ENCODE measurements around the gene LRMDA. TPM values are rescaled to one million over a fixed set of nuclear protein-coding genes. Genes with fewer than 3 reads are reported as not detected.

Gene LRMDA
- total and polyA plus RNA-seq, 2 donors (not counting 3 experiments of a cell fraction or from before 2014, with no cell fraction given): 9.7 to 18.0 TPM

GRCh38 chr10:76268954-76269353 lies 837.5 kb downstream of the LRMDA start:
- TF ChIP-seq JUN (IDR thresholded peaks at IDR 0.05; ENCODE audit: borderline replicate concordance, insufficient read depth, insufficient read length, low read depth): no peak
- TF ChIP-seq EZH2 (IDR thresholded peaks at IDR 0.05; ENCODE audit: borderline replicate concordance, low read depth, low read length, severe bottlenecking): no peak
- TF ChIP-seq MAX (IDR thresholded peaks at IDR 0.05; ENCODE audit: insufficient read depth, insufficient read length): no peak
- no peak for TF ChIP-seq CTCF (IDR thresholded peaks at IDR 0.05; ENCODE audit: extremely low read depth in 1 of 2, insufficient read depth in 1 of 2, low read depth in 1 of 2, low read length in 2 of 2)
- TF ChIP-seq MYC (IDR thresholded peaks at IDR 0.05; ENCODE audit: low read depth, low read length): no peak
- no peak for TF ChIP-seq POLR2AphosphoS5 (IDR thresholded peaks at IDR 0.05; ENCODE audit: insufficient read depth, low read depth, low read length)
- TF ChIP-seq GATA2 (IDR thresholded peaks at IDR 0.05; ENCODE audit: insufficient read depth, insufficient read length, low read depth, low read length): no peak
- no peak for TF ChIP-seq POLR2A (IDR thresholded peaks at IDR 0.05; ENCODE audit: low read depth, low read length)
- no peak for TF ChIP-seq FOS (IDR thresholded peaks at IDR 0.05; ENCODE audit: borderline replicate concordance, insufficient read depth, low read length)
- no peak overlapping the region for H3K4me3 ChIP-seq (replicated peaks in 1 of 3; ENCODE audit: insufficient read depth in 1 of 3, low read depth in 1 of 3, low read length in 3 of 3)
- no peak overlapping the region for H3K4me2 ChIP-seq (ENCODE audit: insufficient read depth, low read length)
- no peaks in the 10 kb centered on the region for H3K9me1 ChIP-seq (replicated peaks; ENCODE audit: control insufficient read depth, extremely low read depth, insufficient read depth, low read length)
- no peaks in the 10 kb centered on the region for H3K79me2 ChIP-seq (ENCODE audit: control insufficient read depth, insufficient read depth, low read length)
- FAIRE-seq (no peak), DNase-seq (ENCODE audit: low read depth, low spot score) (no peak)
- BruUV-seq (replicated peaks): no TSS peak
- dilution Hi-C loops (cut with MboI; ENCODE audit: extremely low pct_ligation_motif_present, low sequenced_read_pairs): no loop called here
- CTCF ChIA-PET: no interaction called here
- no peak overlapping the region for H3K27ac ChIP-seq (ENCODE audit: insufficient read depth, low read depth, low read length)
- intact Hi-C loops (cut with micrococcal nuclease): no loop called here
- H4K20me1 ChIP-seq (replicated peaks; ENCODE audit: control insufficient read depth, extremely low read depth, insufficient read depth, low read length): no peaks in the 10 kb centered on the region
- H3K9me3 ChIP-seq (replicated peaks; ENCODE audit: control insufficient read depth, insufficient read depth, low read length): no peaks in the 10 kb centered on the region
- H3K27me3 ChIP-seq (ENCODE audit: control insufficient read depth in 2 of 2, insufficient read depth in 2 of 2, low read length in 2 of 2): no peaks in the 10 kb centered on the region
- H3K4me1 ChIP-seq (ENCODE audit: control insufficient read depth, extremely low read depth, insufficient read depth, low read length): no peaks in the 10 kb centered on the region
- H2AFZ ChIP-seq (ENCODE audit: low read depth, low read length): no peak overlapping the region
- POLR2A ChIA-PET: no interaction called here
- no peak overlapping the region for H3K9ac ChIP-seq (replicated peaks; ENCODE audit: extremely low read depth, insufficient read depth, low read length)
- H3K36me3 ChIP-seq (ENCODE audit: control insufficient read depth in 2 of 2, extremely low read depth in 1 of 2, insufficient read depth in 2 of 2, low read length in 2 of 2): no peaks in the 10 kb centered on the region
